K562 (cell line): ENCODE data around the gene METAP1D. TPM values are rescaled to one million over a fixed set of nuclear protein-coding genes. Genes with fewer than 3 reads are reported as not detected.
"Not testable (repeated sequence)": the region's sequence is repeated elsewhere in the genome, so short reads cannot be mapped to it uniquely, and the experiment has no call there.

ENCODE experiments used
- ATAC-seq: fragments of 200-7000 bp; cut with Tn5 transposase; 3 replicates; pipeline ENCODE4 v1.9.1; 2020; ENCODE audit warnings: moderate library complexity
- BruUV-seq: library from RNA; stranded (reverse); fragments of 400-500 nt; replicated peaks from 2 replicates; lab custom pipeline; 2021; lab: Mats Ljungman, UMichigan
- CTCF ChIA-PET: fragments of 300-600 bp; formaldehyde crosslinking; extraction: SDS; loops from one replicate; lab custom pipeline; 2021; ENCODE audit warnings: low intra/inter-chr PET ratio; lab: Yijun Ruan, JAX
- POLR2A ChIA-PET: fragments of 300-600, 350-650 bp; sonication (Branson Sonifier 250); formaldehyde crosslinking; extraction: SDS; loops from one replicate; lab custom pipeline; 2021; ENCODE audit warnings: antibody characterized with exemption, inconsistent platforms; lab: Yijun Ruan, JAX
- DNase-seq, 4 experiments: peaks; one replicate each; pipeline versions ENCODE4 v3.0.0 to v3.0.0-alpha.2; 2011 to 2018; ENCODE audit warnings: low spot score in 3 of 4, mixed read lengths in 3 of 4; ENCODE audit errors: extremely low read depth in 1 of 4
- FAIRE-seq: peaks from 2 replicates; lab custom pipeline; 2011; peaks lifted over from hg19 to GRCh38; lab: Jason Lieb, UNC
- H2AFZ ChIP-seq: 2 replicates; pipeline ENCODE4 v1.6.0; 2011; ENCODE audit warnings: low read depth, low read length, control low read depth, inconsistent platforms
- H3K27ac ChIP-seq: fragments of 200-600 bp; 3 replicates; pipeline ENCODE4 v1.8.0; 2011; ENCODE audit warnings: low read depth, mild to moderate bottlenecking, control low read depth, inconsistent platforms, low read length, moderate library complexity, mixed read lengths; ENCODE audit errors: extremely low read depth
- H3K27me3 ChIP-seq, 2 experiments: fragments of 300-600 bp in 1 of 2; 2 replicates in 1 of 2; 3 replicates in 1 of 2; pipeline versions ENCODE4 v1.6.0 to v1.8.0; 2011; ENCODE audit warnings: inconsistent platforms in 2 of 2, low read length in 2 of 2, mild to moderate bottlenecking in 1 of 2, mixed read lengths in 1 of 2, moderate library complexity in 1 of 2; ENCODE audit not compliant: control insufficient read depth in 2 of 2, insufficient read depth in 2 of 2
- H3K36me3 ChIP-seq: fragments of 300-600 bp; 3 replicates; pipeline ENCODE4 v1.8.0; 2011; ENCODE audit warnings: mild to moderate bottlenecking, low read length, inconsistent platforms; ENCODE audit not compliant: control insufficient read depth, insufficient read depth
- H3K4me1 ChIP-seq, 2 experiments: fragments of 200-600 bp in 1 of 2; replicated peaks in 1 of 2; 2 replicates in 1 of 2; 3 replicates in 1 of 2; pipeline versions ENCODE4 v1.5.1 to v1.8.0; 2011; ENCODE audit warnings: inconsistent platforms in 2 of 2, low read length in 2 of 2, mild to moderate bottlenecking in 1 of 2, mixed read lengths in 1 of 2, moderate library complexity in 1 of 2; ENCODE audit not compliant: control insufficient read depth in 2 of 2, insufficient read depth in 2 of 2
- H3K4me2 ChIP-seq: 2 replicates; pipeline ENCODE4 v1.6.1; 2011; ENCODE audit warnings: low read length, control low read depth, inconsistent platforms, mixed read lengths; ENCODE audit not compliant: insufficient read depth
- H3K4me3 ChIP-seq: fragments of 200-600 bp; sonication (generic), shearing (Covaris generic); 2 replicates; pipeline ENCODE4 v1.5.1; 2016; ENCODE audit warnings: control low read depth, inconsistent platforms
- H3K79me2 ChIP-seq: fragments of 200-600 bp; 3 replicates; pipeline ENCODE4 v1.8.0; 2011; ENCODE audit warnings: low read length, inconsistent platforms; ENCODE audit not compliant: control insufficient read depth, insufficient read depth
- H3K9ac ChIP-seq, 2 experiments: 2 replicates each; pipeline versions ENCODE4 v1.6.0 to v1.6.1; 2011; ENCODE audit warnings: low read depth in 2 of 2, low read length in 2 of 2, control low read depth in 1 of 2, inconsistent platforms in 1 of 2, mild to moderate bottlenecking in 1 of 2, mixed read lengths in 1 of 2; ENCODE audit not compliant: insufficient read depth in 1 of 2
- H3K9me1 ChIP-seq: one replicate; pipeline ENCODE4 v1.6.0; 2011; ENCODE audit warnings: inconsistent platforms, mild to moderate bottlenecking, low read length, moderate library complexity; ENCODE audit not compliant: control insufficient read depth, insufficient read depth
- H3K9me3 ChIP-seq: replicated peaks from 2 replicates; pipeline ENCODE4 v1.5.1; 2011; ENCODE audit warnings: low read depth, low read length, inconsistent platforms; ENCODE audit not compliant: control insufficient read depth, insufficient read depth
- H4K20me1 ChIP-seq: replicated peaks from 2 replicates; pipeline ENCODE4 v1.6.1; 2011; ENCODE audit warnings: low read length, inconsistent platforms, mixed read lengths; ENCODE audit not compliant: control insufficient read depth, insufficient read depth
- FOXA3 ChIP-seq, 2 experiments: fragments of 450-650 bp in 1 of 2; sonication (generic) in 1 of 2; formaldehyde crosslinking; IDR thresholded peaks in 1 of 2; conservative IDR thresholded peaks in 1 of 2; 2 replicates each; pipeline versions ENCODE4 v1.4.0 to v1.8.0; 2020 to 2022; ENCODE audit warnings: mild to moderate bottlenecking in 2 of 2, missing genetic modification reagents in 1 of 2
- HMBOX1 ChIP-seq: sonication (generic); IDR thresholded peaks from 2 replicates; pipeline ENCODE4 v1.6.1; 2016
- NFIC ChIP-seq: fragments of 450-650 bp; IDR thresholded peaks from 2 replicates; pipeline ENCODE4 v1.6.1; 2017; ENCODE audit warnings: mild to moderate bottlenecking, inconsistent platforms
- POLR2A ChIP-seq: fragments of 450-650 bp; conservative IDR thresholded peaks from 2 replicates; pipeline ENCODE4 v1.6.1; 2016
- ZNF146 ChIP-seq: IDR thresholded peaks from one replicate; pipeline ENCODE4 v1.6.1; 2018; ENCODE audit warnings: missing compliant biosample characterization; ENCODE audit not compliant: unreplicated experiment
- WGBS: fragments of 100-300 bp; shearing (Covaris generic); methylation state at CpG from one replicate; pipeline ENCODE4 v1.1.6; 2016; ENCODE audit warnings: low coverage, mixed read lengths; ENCODE audit not compliant: insufficient coverage; ENCODE audit errors: missing lambda C conversion rate; 5-methylcytosine and 5-hydroxymethylcytosine counted together
- in situ Hi-C: fragments of 300-500 bp; cut with MboI; formaldehyde crosslinking; loops from 4 replicates; pipeline ENCODE4 v1.15.0; 2018; ENCODE audit warnings: inconsistent platforms, mixed read lengths
- intact Hi-C: fragments of 100-400 bp; cut with micrococcal nuclease; formaldehyde crosslinking; loops from 2 replicates; pipeline ENCODE4 v1.14.2; 2022
- polyA plus RNA-seq, 8 experiments: library from polyadenylated mRNA; depleted of rRNA in 4 of 8; stranded (reverse) in 5 of 8; unstranded in 3 of 8; fragments of >200 nt; fragmentation: Nextera tagmentation in 2 of 8; fragmentation: Illumina TruSeq in 1 of 8; extraction: Ambion mirVana in 2 of 8; extraction: Trizol in 1 of 8; gene quantifications; 2 replicates each; pipeline versions ENCODE4 v1.2.1 to v1.2.3, GENCODE V29; 2011 to 2014; ENCODE audit warnings: inconsistent platforms in 1 of 8, missing spikeins in 1 of 8
- total RNA-seq, 7 experiments: library from RNA; depleted of rRNA in 6 of 7; stranded (reverse); fragments of >200 nt in 6 of 7; fragmentation: Illumina TruSeq in 2 of 7; extraction: Trizol in 2 of 7; gene quantifications; 2 replicates each; pipeline versions ENCODE4 v1.2.1 to v1.2.3, GENCODE V29; 2011 to 2021; ENCODE audit warnings: low replicate concordance in 1 of 7
- TF ChIP-seq, protein P1 (sequence below): sonication (generic); formaldehyde crosslinking; IDR thresholded peaks from 2 replicates; pipeline ENCODE4 v1.8.1; 2023; ENCODE audit warnings: mild to moderate bottlenecking, missing genetic modification reagents, moderate library complexity
- TF ChIP-seq, protein P2 (sequence below): sonication (generic); formaldehyde crosslinking; IDR thresholded peaks from 2 replicates; pipeline ENCODE4 v1.5.0; 2020; ENCODE audit warnings: missing genetic modification reagents

The METAP1D gene
- total and polyA plus RNA-seq, 9 of the 15 experiments (the other 6 are each of a cell fraction or from before 2014, with no cell fraction given) = 8.0 to 23.4 (median 15.7) TPM

- TF ChIP-seq FOXA3 (CRISPR knock-in tag; conservative IDR thresholded peaks at IDR 0.05 in 1 of 2, IDR thresholded peaks at IDR 0.05 in 1 of 2) = no peak
These were observed 20.6 kb upstream of the METAP1D start (continued) for GRCh38 chr2:171979103-171979502.

GRCh38 chr2:171983924-171984323, 15.8 kb upstream of the METAP1D start:
- H3K79me2 ChIP-seq, ATAC-seq, BruUV-seq, H3K4me2 ChIP-seq, H3K4me1 ChIP-seq, H2AFZ ChIP-seq, in situ Hi-C loops, H3K9me3 ChIP-seq, H3K9me1 ChIP-seq, FAIRE-seq, CTCF ChIA-PET, intact Hi-C loops, H3K4me3 ChIP-seq, POLR2A ChIA-PET, H3K9ac ChIP-seq, DNase-seq, H3K27ac ChIP-seq, H3K27me3 ChIP-seq, H4K20me1 ChIP-seq: not testable (repeated sequence)
- WGBS = 95% methylated on average over 1 of the region's 1 CpG
- H3K36me3 ChIP-seq = peaks cover 49% of the 10 kb centered on the region
- TF ChIP-seq ZNF146 (CRISPR knock-in tag) (peak; percentile 76), POLR2A (0 out of 2 replicates have a peak, but pooled peaks have one; percentile 17)

DNA sequence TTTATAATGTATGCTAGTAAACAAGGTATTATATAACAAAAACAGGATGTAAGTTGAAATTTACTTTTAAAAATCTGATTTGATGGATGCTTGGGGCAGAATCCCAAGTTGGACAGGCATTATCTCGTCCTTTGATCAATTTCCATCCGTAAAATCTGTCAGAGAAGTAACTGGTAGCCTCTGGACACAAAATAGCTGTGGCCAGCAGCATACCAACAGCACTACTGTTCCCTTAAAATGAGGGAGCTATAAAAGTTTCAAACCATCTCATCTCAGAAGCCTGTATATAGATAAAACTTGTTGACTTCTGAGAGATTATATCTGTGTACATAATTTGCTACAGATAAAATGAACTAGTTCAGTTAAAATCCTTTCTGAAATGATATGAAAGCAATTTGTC, 14.7 kb upstream of the METAP1D start:
- no peaks in the 10 kb centered on the region for H3K9me3 ChIP-seq
- H3K27ac ChIP-seq = no peak overlapping the region
- no peaks in the 10 kb centered on the region for H3K9me1 ChIP-seq
- H3K4me2 ChIP-seq = no peak overlapping the region
- ChIA-PET CTCF (no interaction called here), POLR2A (interaction anchor here (1.2 kb wide), 1 partner anchor 13 kb away, joined by 3 read pairs; no protein-coding TSS in a partner anchor)
- no peaks in the 10 kb centered on the region for H4K20me1 ChIP-seq
- no peak for DNase-seq
- no TSS peak for BruUV-seq
- H2AFZ ChIP-seq = no peak overlapping the region
- no peak for ATAC-seq
- H3K36me3 ChIP-seq = peaks cover 39% of the 10 kb centered on the region
- H3K79me2 ChIP-seq = no peaks in the 10 kb centered on the region
- no peak for FAIRE-seq
- TF ChIP-seq, protein P1, sequence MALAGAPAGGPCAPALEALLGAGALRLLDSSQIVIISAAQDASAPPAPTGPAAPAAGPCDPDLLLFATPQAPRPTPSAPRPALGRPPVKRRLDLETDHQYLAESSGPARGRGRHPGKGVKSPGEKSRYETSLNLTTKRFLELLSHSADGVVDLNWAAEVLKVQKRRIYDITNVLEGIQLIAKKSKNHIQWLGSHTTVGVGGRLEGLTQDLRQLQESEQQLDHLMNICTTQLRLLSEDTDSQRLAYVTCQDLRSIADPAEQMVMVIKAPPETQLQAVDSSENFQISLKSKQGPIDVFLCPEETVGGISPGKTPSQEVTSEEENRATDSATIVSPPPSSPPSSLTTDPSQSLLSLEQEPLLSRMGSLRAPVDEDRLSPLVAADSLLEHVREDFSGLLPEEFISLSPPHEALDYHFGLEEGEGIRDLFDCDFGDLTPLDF (CRISPR knock-in tag) = no peak
- TF ChIP-seq HMBOX1 = no peak
- TF ChIP-seq, protein P2, sequence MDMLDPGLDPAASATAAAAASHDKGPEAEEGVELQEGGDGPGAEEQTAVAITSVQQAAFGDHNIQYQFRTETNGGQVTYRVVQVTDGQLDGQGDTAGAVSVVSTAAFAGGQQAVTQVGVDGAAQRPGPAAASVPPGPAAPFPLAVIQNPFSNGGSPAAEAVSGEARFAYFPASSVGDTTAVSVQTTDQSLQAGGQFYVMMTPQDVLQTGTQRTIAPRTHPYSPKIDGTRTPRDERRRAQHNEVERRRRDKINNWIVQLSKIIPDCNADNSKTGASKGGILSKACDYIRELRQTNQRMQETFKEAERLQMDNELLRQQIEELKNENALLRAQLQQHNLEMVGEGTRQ (CRISPR knock-in tag) = no peak
- TF ChIP-seq NFIC = no peak
- no peak overlapping the region for H3K4me3 ChIP-seq
- H3K9ac ChIP-seq = no peak overlapping the region
- intact Hi-C loops = no loop called here
- 54% methylated on average over 2 of the region's 2 CpGs for WGBS
- in situ Hi-C loops = no loop called here
- H3K27me3 ChIP-seq = no peaks in the 10 kb centered on the region
- no peaks in the 10 kb centered on the region for H3K4me1 ChIP-seq
